Measurements from ENCODE around the gene SPEG. TPM values are rescaled to one million over a fixed set of nuclear protein-coding genes. Genes with fewer than 3 reads are reported as not detected.

SPEG gene
- total RNA-seq, 2 donors from 2014 or later = 82.2 to 90.8 TPM

DNA sequence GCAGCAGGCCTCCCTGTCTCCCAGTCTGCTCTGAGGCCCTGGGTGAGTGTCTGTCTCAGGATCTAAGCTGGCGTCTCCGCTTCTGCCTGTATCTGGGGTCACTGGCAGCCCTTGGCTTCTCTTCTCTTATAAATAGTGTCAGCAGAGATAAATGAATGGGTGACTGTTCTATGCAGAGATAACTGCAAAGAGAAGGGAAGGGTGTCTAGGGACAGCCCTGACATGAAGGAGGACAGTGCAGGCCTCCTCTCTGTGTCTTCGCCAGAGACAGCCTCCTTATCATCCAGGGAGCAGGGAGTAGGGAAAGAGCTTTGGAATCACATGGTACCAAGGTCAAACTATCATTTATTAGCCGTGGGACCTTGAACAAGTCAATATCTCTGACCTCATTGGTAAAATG lies 35.8 kb downstream of the SPEG start:
- Histone ChIP-seq H3K27ac (peak overlapping the region; percentile 70 to 79), H3K9me3 (no peaks in the 10 kb centered on the region), H3K36me3 (peaks cover 53% of the 10 kb centered on the region), H3K27me3 (no peaks in the 10 kb centered on the region), H3K4me3 (no peak overlapping the region), H3K4me1 (peaks cover 0 to 72% of the 10 kb centered on the region in 2 donors)
- DNase-seq (ENCODE audit: low spot score) = no peak
- TF ChIP-seq, protein P1, sequence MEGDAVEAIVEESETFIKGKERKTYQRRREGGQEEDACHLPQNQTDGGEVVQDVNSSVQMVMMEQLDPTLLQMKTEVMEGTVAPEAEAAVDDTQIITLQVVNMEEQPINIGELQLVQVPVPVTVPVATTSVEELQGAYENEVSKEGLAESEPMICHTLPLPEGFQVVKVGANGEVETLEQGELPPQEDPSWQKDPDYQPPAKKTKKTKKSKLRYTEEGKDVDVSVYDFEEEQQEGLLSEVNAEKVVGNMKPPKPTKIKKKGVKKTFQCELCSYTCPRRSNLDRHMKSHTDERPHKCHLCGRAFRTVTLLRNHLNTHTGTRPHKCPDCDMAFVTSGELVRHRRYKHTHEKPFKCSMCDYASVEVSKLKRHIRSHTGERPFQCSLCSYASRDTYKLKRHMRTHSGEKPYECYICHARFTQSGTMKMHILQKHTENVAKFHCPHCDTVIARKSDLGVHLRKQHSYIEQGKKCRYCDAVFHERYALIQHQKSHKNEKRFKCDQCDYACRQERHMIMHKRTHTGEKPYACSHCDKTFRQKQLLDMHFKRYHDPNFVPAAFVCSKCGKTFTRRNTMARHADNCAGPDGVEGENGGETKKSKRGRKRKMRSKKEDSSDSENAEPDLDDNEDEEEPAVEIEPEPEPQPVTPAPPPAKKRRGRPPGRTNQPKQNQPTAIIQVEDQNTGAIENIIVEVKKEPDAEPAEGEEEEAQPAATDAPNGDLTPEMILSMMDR (IDR thresholded peaks at IDR 0.05) = no peak

DNA sequence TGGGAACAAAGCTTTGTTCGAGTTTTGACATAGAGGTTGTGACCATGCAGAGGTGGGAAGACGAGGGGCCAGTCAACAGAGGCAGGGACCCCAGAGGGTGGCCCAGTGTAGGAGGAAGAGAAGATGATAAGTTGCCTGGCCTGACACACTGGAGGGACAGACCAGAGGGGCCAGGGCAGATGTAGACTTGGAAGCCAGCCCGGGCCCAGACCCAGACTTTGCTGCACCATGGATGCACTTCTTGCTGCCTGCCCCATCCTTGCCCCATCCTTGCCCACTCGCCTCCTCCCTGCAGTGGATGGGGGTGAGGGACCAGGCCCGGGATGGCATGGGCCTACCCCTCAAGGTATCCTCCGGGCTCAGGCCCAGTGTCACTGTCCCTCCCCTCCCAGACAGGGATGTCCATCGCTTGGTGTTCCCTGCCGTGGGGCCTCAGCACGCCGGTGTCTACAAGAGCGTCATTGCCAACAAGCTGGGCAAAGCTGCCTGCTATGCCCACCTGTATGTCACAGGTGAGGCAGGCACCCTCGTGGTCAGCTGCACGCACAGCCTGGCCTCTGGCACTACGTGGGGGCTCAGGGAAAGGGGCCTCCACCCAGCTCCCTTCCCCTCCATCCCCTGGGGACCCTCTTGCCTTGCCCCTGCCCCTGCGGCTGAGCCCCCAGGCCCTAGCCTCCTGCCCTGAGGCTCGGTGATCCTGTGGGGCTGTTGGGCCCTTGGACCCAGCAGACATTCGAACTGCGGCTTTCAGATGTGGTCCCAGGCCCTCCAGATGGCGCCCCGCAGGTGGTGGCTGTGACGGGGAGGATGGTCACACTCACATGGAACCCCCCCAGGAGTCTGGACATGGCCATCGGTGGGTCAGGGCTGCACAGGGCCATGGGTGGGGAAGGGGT lies 37.1 kb downstream of the SPEG start:
- Histone ChIP-seq H3K4me1 (peaks cover 0 to 72% of the 10 kb centered on the region in 2 donors), H3K27ac (peak overlapping the region; percentile 70 to 79), H3K36me3 (peaks cover 45% of the 10 kb centered on the region), H3K9me3 (no peaks in the 10 kb centered on the region), H3K4me3 (no peak overlapping the region), H3K27me3 (no peaks in the 10 kb centered on the region)
- DNase-seq (ENCODE audit: low spot score) = no peak
- TF ChIP-seq, protein P1 (IDR thresholded peaks at IDR 0.05) = no peak

DNA sequence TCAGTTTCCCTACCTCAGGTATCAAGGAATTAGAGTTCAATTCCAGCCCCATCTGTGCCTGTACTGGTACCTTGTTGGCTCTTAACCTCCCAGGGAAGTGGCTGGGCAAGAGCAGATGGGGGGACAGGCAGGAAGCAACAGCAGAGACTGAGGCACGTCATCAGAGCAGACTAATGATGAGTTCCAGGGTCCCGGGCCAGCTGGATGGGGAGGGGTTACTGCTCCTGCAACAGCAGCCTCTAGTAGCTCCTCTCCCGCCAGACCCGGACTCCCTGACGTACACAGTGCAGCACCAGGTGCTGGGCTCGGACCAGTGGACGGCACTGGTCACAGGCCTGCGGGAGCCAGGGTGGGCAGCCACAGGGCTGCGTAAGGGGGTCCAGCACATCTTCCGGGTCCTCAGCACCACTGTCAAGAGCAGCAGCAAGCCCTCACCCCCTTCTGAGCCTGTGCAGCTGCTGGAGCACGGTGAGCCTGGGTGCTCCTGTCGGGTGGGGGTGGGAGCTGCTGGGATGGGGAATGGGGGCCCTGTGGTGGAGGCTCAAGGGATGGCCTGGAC lies 38.1 kb downstream of the SPEG start:
- TF ChIP-seq, protein P1 (IDR thresholded peaks at IDR 0.05) = no peak
- Histone ChIP-seq H3K27ac (peak overlapping the region in 1 of 2 donors; percentile 70), H3K4me1 (peaks cover 0 to 70% of the 10 kb centered on the region in 2 donors), H3K36me3 (peaks cover 45% of the 10 kb centered on the region), H3K9me3 (no peaks in the 10 kb centered on the region), H3K4me3 (no peak overlapping the region), H3K27me3 (no peaks in the 10 kb centered on the region)
- DNase-seq (ENCODE audit: low spot score) = no peak

DNA sequence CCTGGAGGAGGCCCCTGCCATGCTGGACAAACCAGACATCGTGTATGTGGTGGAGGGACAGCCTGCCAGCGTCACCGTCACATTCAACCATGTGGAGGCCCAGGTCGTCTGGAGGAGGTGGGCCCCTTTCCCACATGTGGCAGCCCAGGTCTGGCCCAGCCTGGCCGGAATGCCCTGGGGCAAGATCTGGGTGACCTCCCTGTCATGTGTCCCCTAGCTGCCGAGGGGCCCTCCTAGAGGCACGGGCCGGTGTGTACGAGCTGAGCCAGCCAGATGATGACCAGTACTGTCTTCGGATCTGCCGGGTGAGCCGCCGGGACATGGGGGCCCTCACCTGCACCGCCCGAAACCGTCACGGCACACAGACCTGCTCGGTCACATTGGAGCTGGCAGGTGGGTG lies 38.9 kb downstream of the SPEG start:
- Histone ChIP-seq H3K4me1 (peaks cover 0 to 68% of the 10 kb centered on the region in 2 donors), H3K9me3 (no peaks in the 10 kb centered on the region), H3K27ac (peak overlapping the region; percentile 70 to 75), H3K4me3 (no peak overlapping the region), H3K36me3 (peaks cover 48% of the 10 kb centered on the region), H3K27me3 (no peaks in the 10 kb centered on the region)
- TF ChIP-seq, protein P1 (IDR thresholded peaks at IDR 0.05) = no peak
- no peak for DNase-seq (ENCODE audit: low spot score)

DNA sequence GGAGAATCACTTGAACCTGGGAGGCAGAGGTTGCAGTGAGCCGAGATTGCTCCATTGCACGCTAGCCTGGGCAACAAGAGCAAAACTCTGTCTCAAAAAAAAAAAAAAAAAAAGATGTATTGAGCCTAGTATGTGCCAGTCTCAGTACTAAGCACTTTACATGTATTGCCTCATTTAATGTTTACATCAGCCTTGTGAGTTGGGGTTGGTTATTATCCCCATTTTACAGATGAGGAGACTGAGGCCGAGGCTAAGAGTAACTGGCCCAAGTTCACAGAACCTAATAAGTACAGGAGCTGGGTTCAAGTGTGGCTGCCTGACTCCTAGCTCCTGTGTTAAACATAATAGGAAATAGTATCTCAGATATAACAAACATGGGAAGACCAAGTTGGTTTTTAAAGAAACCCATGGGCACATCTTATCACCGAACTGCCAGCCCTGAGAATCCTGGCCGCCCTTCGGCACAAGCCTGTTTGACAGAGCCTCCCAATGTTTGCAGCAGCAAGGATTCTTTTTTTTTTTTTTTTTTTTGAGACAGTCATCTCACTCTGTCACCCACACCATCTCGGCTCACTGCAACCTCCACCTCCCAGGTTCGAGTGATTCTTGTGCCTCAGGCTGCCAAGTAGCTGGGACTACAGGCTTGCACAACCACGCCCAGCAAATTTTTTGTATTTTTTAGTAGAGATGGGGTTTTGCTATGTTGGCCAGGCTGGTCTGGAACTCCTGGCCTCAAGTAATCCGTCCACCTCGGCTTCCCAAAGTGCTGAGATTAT lies 39.8 kb downstream of the SPEG start:
- TF ChIP-seq, protein P1 (IDR thresholded peaks at IDR 0.05) = no peak
- Histone ChIP-seq H3K4me1 (peaks cover 0 to 60% of the 10 kb centered on the region in 2 donors), H3K4me3 (no peak overlapping the region), H3K27me3 (no peaks in the 10 kb centered on the region), H3K36me3 (peaks cover 44% of the 10 kb centered on the region), H3K9me3 (no peaks in the 10 kb centered on the region), H3K27ac (peak overlapping the region; percentile 70 to 75)
- no peak for DNase-seq (ENCODE audit: low spot score)

Measured in right atrium auricular region (tissue), 2 donors.